HG03280 (cell line): ENCODE measurements around the gene SCN5A.

Experiments
- ATAC-seq: cut with Tn5 transposase; IDR thresholded peaks from one replicate; pipeline ENCODE4 v1.9.1; 2021; ENCODE audit warnings: mild to moderate bottlenecking, moderate library complexity; ENCODE audit not compliant: unreplicated experiment

The SCN5A gene

DNA sequence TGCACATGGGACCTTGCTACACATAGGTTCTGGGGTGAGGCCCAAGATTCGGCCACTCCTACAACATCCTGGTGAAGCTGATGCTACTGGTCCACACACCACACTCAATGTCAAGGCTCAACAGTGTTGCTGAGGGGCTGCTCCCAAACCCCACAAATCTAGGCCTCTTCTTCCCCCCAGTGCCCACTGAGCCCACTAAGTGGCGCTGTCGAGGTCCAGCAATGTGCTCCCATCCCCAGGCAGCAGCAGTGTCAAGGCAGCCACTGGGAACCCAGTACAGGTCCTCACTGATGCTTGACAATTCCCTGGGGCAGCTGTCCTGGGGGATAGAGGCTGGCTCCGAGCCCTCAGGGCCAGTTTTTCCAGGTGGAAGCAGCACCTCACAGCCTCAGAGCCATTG is 21.5 kb downstream of the SCN5A start:
- ATAC-seq: no peak

DNA sequence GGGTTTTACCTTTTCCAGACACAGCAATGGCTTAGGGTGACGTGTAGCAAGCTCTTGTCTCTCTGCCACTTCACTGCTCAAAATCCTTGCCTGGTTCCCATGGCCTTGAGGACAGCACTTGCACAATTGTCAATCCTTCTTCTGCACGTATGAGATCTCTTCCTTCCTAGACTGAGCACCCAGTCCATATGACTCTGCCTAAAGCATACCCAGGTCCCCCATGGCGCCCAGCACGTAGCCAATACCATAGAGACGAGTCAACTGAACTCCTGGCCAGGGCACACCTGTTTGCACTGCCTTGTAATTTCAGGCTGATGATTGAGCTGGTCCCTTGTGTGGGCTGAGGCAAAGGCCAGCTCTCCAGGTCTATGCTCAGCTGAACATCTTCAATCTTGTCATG is 23.3 kb downstream of the SCN5A start:
- no peak for ATAC-seq

DNA sequence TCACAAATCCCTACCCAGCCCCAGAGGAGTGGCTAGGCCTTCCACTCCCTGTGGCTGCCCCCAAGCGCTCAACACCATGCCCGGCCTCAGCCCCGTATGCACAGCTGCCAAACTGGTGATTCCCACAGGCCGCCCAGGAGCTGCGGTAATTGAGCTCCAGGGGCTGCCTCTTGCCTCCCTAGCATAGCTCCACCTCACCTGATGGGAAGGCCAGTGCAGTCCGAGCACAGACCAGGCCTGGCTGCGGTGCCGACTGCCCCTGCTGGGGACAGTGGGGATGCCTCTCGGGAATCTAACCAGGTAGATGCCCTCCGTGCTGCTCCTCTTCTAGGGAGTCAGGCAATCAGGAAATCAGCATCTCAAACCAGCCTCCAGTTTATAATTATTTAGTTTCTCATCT is 25.9 kb downstream of the SCN5A start:
- no peak for ATAC-seq

DNA sequence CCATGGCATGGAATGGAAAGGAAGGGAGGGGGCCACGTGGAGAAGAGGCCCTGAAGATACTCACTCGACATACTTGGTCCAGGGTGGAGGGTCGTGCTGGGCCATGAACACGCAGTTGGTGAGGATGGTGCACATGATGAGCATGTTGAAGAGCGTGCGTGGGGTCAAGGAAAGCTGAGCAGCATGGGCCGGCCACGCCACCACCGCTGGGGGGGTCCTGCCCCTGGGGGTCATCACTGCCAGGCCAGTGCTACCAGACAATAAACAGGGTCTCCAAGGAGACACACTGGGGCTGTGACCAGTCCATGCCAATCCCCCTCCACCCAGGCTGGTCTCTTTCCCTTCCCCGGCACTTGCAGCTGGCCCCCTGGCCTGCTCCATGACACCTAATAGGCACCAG is 27.2 kb downstream of the SCN5A start:
- no peak for ATAC-seq

DNA sequence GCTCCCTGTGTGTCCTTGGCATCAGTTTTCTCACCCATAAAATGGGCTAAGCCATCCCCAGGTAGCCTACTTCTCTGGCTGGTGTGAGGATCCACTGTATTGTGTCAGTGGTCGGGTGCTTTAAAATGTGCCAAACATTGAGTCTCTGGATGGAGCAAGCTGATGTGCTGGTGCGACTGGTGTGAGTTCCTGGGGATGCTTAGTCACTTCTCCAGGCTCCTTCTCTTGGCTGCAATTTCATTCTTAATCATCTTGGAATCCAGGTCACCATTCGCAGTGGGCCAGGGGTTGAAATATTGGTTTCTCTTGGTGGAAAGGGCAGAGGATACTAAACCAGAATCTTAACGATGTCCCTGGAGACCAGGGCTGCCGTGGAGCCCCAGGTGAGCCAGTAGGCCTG is 29.3 kb downstream of the SCN5A start:
- no peak for ATAC-seq

DNA sequence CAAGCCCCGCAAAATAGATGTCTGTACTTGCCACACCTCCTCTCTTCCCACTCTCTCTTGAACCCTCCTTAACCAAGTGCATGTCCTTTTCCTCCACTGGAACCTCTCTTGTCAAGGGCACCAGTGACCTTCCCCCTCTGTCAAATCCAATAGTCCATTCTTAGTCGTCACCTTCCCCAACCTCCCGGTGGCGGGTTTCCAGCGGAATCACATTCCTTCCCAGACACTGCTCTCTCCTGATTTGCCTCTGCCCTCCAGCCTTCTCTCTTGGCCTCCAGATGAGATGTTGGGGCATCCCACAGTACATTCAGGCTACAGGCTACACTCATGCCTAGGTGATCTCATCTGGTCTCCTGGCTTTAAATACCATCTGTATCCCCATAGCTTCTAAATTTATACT is 31.1 kb downstream of the SCN5A start:
- ATAC-seq: no peak

DNA sequence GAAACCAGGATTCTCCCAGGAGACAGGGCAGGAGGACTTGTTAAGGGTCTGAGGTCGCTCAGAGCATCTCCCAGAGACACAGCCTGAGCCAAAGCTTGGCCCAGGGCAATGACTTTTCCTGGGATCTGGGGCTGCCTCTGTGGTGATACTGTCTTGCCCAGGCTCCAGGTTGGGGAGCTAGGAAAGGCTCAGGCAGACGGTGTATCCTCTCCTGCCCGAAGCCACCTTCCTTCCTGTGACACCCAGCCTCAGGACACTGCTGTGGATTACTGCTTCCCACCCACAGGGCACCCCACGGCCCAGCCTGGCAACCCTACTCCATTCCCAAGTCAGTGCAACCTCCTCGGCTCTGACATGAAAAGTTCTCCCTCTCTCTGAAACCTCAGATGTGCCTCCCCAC is 31.9 kb downstream of the SCN5A start:
- no peak for ATAC-seq

DNA sequence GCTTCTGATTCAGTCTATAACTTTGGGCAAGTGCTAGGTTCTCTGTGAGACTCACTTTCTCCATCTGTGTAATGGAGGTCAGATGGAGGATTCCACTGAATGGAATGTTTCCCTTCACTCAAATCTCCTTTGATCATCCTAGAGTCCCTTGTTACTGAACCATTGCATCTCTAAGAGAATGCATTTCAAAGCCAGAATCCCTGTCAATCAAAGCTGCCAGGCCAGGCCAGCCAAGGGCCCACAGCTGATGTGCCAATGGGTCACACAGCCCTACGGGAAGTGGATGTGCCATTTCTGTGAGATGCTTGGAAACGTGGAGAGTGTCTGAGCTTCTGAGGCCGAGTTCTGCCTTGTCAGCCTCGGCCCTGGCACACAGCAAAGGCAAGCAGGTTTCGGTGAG is 32.4 kb downstream of the SCN5A start:
- ATAC-seq: no peak

DNA sequence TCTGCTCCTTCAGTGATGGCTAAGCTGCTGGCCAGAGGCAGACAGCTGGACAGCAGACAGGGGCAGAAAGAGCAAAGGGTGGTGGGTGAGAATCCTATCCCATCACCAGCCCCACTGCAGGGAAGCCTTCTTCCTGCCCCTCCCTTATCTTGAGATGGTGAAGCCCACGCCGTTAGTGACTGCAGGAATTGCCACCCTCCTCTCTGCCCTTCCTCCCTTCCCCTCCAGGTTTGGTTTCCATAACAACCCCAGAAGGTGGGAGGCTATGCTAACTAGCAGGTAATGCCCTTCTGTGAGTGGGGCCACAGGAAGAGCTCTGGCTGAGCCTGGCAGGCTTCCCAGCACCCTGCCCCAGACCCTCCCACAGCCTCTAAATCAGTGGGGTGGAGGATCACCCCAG is 32.8 kb downstream of the SCN5A start:
- no peak for ATAC-seq

DNA sequence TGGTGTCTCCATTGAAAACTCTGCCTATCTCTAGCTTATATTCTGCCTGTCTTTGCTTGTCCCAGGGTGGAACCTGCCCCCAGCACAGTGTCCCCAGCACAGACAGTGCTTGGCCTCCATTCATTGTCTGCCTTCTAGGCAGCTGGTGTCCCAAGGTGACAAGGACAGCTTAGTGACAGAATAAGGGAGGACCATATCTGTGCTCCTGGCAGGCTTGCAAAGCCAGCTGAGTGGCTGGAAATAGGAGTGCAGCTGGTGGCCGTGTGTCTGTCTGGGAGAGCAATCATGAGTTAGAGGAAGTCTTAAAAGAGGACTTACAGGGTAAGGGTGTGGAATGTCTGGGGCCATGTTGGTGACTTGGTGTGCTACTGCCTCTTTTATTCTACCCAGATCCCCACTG is 33.4 kb downstream of the SCN5A start:
- ATAC-seq: no peak

DNA sequence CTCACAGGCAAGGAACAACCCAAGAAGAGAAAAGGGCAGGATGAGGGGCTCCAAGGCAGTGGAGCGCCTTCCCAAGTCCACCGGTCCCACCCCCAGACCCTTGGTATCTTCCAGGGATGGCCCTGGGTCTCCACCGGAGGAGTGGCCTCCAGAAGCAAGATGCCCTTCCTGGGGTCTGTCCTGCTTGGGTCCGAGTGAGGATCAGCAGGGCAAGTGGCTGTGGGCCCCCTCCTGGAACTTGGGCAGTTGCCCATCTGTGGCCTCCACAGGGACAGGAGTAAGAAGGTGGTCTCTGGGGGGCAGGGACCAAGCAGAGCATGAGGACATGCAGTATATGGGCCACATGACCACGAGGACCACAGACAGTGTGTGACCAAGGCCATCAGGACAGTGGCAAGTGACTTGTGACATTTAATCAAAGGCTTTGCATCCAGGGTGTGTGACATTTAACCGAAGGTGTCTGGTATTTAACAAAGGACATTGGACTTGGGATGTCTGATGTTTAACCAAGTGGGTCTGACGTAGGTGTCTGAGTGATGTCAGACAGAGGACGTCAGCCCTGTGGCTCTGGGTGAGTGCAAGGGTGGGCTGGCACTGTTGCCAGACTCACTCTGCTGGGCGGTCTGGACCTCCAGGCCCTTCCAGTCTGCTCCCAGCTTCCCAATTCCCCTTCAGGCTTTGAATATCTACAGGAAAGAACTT is 34.7 kb downstream of the SCN5A start:
- ATAC-seq: no peak

DNA sequence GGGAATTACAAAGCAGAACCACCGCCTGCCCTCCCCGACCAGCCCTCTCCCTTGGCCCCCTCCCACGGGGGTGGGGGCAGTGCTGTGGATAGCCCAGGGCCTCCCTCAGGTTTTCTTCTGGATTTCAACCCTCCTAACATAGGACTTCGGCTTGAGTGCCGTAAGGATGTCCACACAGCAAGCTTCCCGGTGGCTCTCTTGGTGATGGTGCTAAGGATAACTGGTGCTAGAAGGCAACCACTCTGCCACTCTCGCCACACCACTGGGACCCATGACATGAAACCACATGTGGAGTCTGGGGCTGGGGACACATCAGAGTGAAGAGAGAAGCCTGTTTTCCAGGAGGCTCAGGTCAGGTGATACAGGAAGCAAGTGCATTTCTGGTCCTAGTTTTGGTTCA is 35.4 kb downstream of the SCN5A start:
- ATAC-seq: no peak

DNA sequence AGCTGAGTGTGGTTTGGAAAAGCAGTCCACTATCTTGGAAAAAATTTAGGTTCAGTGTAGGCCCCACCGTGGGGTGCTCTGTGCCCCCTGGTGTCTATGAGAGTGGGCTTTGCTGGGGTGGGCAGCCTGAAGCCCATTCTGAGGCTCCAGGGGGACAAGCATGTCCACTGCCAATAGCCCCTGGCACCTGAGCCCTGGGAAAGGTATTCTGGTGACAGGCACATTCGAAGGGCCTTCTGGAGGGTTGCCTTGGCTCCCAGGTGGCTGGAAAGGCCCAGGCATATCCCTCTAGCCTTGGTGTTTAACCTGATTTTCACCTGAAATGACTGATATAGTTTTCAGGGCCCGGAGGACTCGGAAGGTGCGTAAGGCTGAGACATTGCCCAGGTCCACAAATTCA is 36.1 kb downstream of the SCN5A start:
- no peak for ATAC-seq

DNA sequence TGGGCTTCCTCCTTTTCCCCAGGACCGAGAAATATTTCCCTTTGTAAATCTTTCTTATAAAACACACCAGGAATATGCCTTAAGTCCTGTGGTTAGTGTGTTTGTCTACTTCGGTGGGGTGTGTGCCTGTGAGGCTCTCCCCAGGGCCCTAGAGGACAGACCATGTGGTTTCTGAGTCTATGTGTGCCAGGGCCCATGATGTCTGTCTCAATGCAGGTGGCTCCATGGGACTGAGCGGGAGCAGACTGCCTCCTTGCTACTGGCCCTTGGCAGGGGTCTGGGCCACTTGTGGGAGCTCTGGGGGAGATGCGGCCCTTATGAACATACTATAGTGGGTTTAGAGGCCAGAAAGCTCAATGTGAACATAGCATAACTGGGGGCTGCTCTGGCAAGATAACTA is 37.6 kb downstream of the SCN5A start:
- ATAC-seq: no peak

DNA sequence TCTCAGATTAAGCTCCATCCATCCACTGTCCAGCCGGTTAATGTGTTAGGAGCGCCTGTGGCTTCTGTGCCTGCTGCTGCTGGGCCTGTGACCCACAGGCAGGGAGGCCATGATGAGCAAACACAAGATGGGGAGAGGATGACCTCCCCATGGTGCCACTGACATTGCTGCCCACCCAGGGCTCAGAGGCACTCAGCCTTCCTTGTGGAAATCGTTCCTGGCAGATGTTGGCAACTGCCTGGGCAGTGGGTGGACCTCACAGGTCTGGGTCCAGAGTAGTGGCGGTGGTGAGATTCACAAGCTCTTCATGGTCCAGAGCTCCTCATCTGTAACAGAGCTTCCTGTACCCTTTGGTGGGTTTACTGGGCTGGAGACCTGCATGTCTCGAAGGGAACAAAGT is 38.6 kb downstream of the SCN5A start:
- no peak for ATAC-seq

DNA sequence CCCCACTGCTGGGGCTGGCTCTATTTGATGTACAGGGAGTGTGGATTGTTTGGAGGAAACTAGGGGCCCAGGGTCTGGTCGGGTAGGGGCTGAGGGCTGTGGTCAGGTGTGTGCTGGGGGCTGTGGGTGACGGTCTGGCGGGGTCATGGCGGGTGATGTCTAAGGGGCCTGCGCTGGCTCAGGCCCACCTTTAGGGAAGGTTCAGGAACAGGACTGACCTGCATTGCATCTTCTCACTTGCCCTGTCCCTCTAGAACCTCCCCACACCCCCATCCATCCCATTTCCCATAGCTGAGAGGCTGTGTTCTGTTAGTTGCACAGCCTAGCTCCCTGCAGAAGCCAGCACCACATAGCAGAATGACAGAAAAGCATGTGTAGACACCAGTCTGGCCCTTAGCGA is 39.1 kb downstream of the SCN5A start:
- no peak for ATAC-seq

DNA sequence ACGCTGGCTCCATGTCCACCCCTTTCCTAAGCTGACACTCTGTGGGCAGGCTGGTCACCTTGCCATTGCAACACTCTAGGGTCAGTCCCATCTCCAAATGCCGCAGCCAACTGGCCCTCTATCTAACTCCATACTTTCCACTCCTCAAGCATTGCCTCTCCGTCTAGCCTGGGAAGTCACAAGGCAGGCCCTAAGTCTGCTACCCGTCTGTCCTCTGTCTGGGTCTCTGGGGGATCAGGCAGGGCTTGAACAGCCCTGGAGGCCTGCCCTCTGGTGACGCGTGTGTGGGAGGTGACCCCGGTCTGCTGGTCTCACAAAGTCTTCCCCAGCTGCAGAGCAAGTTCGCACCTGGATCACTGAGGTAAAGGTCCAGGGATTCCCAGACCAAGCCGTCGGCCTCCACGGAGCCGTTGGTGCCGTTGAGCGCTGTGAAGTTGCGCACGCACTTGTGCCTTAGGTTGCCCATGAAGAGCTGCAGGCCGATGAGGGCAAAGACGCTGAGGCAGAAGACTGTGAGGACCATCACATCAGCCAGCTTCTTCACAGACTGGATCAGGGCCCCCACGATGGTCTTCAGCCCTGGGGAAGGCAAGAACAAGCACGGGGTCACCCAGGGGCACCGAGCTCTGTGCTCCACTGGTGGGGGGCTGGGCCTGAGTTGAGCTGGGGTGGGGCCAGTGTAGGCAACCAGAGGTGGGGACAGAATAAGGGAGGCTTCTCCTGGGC is 39.9 kb downstream of the SCN5A start:
- no peak for ATAC-seq

DNA sequence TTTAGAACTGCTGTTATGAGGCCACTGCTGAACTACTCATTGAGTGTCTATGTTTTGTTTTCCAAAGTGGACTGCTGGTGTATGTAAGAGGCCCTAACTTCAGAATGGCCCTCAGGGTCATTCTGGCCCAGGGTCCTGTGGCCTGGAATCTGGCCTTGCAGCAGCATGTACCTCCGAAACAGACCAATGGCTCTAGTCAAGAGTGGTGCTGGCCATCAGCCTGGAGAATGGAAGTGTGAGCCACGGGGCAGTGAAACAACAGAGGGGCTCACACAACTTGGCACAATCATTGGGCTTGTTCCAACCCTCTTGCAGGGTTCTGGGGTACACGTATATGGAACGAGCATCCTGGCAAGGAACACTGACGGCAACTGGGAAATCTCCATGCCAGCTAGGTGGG is 40.5 kb downstream of the SCN5A start:
- no peak for ATAC-seq

DNA sequence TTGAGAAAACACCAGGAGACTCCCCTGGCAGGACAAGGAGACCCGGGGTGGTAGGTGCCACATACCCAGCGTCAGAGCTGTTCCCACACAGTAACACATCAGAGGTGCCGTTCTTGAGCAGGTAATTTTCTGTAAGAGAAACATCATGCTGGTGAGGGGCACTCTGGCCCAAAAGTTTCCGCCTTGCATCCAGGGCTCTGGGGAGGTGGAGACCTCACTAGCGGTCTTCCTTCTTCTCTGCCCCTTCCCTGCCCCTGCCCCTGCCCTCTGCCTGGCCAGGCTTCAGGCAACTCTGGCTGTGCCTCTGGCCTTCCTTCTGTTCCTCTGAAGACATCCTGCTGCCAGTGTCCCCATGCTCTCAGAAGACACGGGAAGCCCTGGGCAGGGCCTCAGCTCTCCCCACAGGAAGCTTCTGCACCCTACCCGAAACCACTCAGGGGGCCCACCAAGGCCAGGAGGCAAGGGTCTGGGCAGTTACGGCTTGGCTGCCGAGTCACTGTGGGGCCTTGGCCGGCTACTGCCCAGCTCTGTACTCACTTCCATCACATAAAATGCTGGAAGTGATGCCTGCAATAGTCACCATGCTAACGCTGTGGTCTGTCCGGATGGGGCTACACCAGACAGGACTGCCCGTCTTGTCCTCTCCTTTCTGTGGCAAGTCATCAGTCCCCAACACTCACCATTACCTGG is 41.3 kb downstream of the SCN5A start:
- no peak for ATAC-seq

DNA sequence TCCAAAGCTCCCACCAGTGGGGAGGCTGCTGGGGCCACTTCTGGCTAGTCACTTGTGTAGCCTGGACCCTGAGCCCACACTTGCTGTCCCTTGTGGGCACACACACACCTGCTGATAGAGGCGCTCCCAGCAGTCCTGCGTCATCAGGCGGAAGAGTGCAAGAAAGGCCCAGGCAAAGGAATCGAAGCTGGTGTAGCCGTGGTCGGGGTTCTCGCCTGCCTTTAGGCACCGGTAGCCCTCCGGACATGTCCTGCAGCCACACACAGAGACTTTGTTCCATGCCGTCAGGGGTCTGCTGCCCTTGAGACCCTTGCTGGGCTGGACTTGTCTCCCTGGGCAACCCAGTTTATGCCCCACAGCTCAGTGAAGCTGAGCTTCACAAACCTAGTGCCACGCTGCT is 42.9 kb downstream of the SCN5A start:
- ATAC-seq: no peak

DNA sequence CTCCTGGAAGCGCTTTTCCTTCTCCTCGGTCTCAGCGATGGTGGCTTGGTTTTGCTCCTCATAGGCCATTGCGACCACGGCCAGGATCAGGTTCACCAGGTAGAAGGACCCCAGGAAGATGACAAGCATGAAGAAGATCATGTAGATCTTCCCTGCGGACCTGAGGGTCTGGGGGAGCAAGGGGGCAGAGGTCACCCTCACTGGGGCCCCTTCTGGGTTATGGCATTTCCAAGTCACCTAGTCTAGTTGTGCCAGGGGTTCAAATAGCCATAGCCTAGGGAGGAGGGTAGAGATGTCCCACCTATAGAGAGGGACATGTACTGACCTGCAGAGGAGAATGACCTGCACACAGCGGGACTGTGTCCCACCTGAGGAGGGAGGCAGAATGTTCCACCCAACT is 43.5 kb downstream of the SCN5A start:
- ATAC-seq: no peak

DNA sequence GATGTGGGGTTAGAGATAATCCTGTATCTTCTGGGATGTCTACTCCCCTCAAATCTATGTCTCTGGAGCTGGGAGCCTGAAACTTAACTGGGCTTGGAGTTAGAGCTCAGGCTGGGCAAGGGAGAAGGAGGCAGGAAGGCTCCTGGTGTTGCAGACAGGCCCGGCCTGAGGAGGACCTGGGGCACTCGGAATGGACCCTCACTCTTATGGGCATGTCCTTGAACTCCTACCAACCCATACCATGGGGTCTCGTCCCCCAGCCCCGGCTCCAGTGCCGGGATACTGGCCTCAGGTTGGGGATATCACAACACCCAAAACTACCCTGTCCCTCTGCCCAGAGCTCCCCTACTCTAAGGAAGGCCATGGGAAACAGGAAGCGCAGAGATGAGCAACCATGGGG is 45.2 kb downstream of the SCN5A start:
- ATAC-seq: no peak
